Neural progenitor cell (in vitro differentiated cells): ENCODE results near the gene SCUBE2. TPM values are rescaled to one million over a fixed set of nuclear protein-coding genes. Genes with fewer than 3 reads are reported as not detected.

Experiments
- DNase-seq: peaks from one replicate; pipeline ENCODE4 v3.0.0-alpha.2; 2016; ENCODE audit warnings: low spot score
- H2AFZ ChIP-seq: fragments of 200-600 bp; sonication (generic); replicated peaks from 2 replicates; pipeline ENCODE4 v1.6.1; 2016; ENCODE audit warnings: antibody characterized with exemption
- H3F3A ChIP-seq: fragments of 200-600 bp; sonication (generic); 2 replicates; pipeline ENCODE4 v1.6.1; 2016; ENCODE audit warnings: antibody characterized with exemption, low read depth
- H3K27ac ChIP-seq: fragments of 200-600 bp; sonication (generic); 2 replicates; pipeline ENCODE4 v1.5.1; 2016; ENCODE audit warnings: mild to moderate bottlenecking
- H3K27me3 ChIP-seq: fragments of 200-600 bp; sonication (generic); 2 replicates; pipeline ENCODE4 v1.6.1; 2016; ENCODE audit warnings: mild to moderate bottlenecking, moderate library complexity
- H3K36me3 ChIP-seq: fragments of 200-600 bp; sonication (generic); 2 replicates; pipeline ENCODE4 v1.5.1; 2016
- H3K4me1 ChIP-seq: fragments of 200-600 bp; sonication (generic); 2 replicates; pipeline ENCODE4 v1.6.1; 2016; ENCODE audit warnings: mixed run types
- H3K4me2 ChIP-seq: fragments of 200-600 bp; sonication (generic); 2 replicates; pipeline ENCODE4 v1.6.1; 2016
- H3K4me3 ChIP-seq: fragments of 200-600 bp; sonication (generic); 2 replicates; pipeline ENCODE4 v1.5.1; 2016
- H3K79me2 ChIP-seq: fragments of 200-600 bp; sonication (generic); 2 replicates; pipeline ENCODE4 v1.6.1; 2016; ENCODE audit warnings: low read depth
- H3K9ac ChIP-seq: fragments of 200-600 bp; sonication (generic); 2 replicates; pipeline ENCODE4 v1.6.1; 2016
- H3K9me3 ChIP-seq: fragments of 200-600 bp; sonication (generic); 2 replicates; pipeline ENCODE4 v1.5.1; 2016; ENCODE audit warnings: low read depth
- H4K20me1 ChIP-seq: fragments of 200-600 bp; sonication (generic); 2 replicates; pipeline ENCODE4 v1.6.1; 2016; ENCODE audit warnings: low read depth
- H3K27ac Mint-ChIP-seq: 3 replicates; pipeline ENCODE4 v1.8.0; 2021; ENCODE audit warnings: mixed read lengths
- H3K27me3 Mint-ChIP-seq: 2 replicates; pipeline ENCODE4 v1.8.0; 2022; ENCODE audit warnings: low read depth, mild to moderate bottlenecking, inconsistent platforms, moderate library complexity, mixed read lengths; ENCODE audit not compliant: insufficient read depth
- H3K36me3 Mint-ChIP-seq: 3 replicates; pipeline ENCODE4 v1.8.0; 2021; ENCODE audit warnings: mixed read lengths
- H3K4me1 Mint-ChIP-seq: 3 replicates; pipeline ENCODE4 v1.8.0; 2021; ENCODE audit warnings: mixed read lengths
- H3K4me3 Mint-ChIP-seq: 3 replicates; pipeline ENCODE4 v1.8.0; 2021; ENCODE audit warnings: mild to moderate bottlenecking, moderate library complexity, mixed read lengths
- H3K9me3 Mint-ChIP-seq: 3 replicates; pipeline ENCODE4 v1.8.0; 2020; ENCODE audit warnings: mixed read lengths
- CTCF ChIP-seq: fragments of 200-600 bp; sonication (generic); IDR thresholded peaks from 2 replicates; pipeline ENCODE4 v1.5.1; 2017; ENCODE audit warnings: antibody characterized with exemption, mild to moderate bottlenecking
- EZH2 ChIP-seq: fragments of 200-600 bp; sonication (generic); IDR thresholded peaks from 2 replicates; pipeline ENCODE4 v1.6.1; 2017; ENCODE audit warnings: antibody characterized with exemption, mild to moderate bottlenecking, moderate library complexity
- EZH2phosphoT487 ChIP-seq: fragments of 200-600 bp; sonication (generic); IDR thresholded peaks from 2 replicates; pipeline ENCODE4 v1.6.1; 2017; ENCODE audit warnings: antibody characterized with exemption
- total RNA-seq: library from RNA; depleted of rRNA; stranded (reverse); fragments of >200 nt; gene quantifications from 2 replicates; pipeline ENCODE4 v1.2.3, GENCODE V29; 2015; ENCODE audit warnings: low replicate concordance

The SCUBE2 gene
- total RNA-seq, 1 donor from 2014 or later, result 42.1 TPM

GRCh38 chr11:9136741-9137140, 45.3 kb upstream of the SCUBE2 start:
- H3K9ac ChIP-seq, result no peak overlapping the region
- H3K4me1 ChIP-seq, result peaks cover 10% of the 10 kb centered on the region
- no peaks in the 10 kb centered on the region for H3K27me3 ChIP-seq
- no peak overlapping the region for H2AFZ ChIP-seq
- peaks cover 31% of the 10 kb centered on the region for H3F3A ChIP-seq
- H3K36me3 ChIP-seq, result no peaks in the 10 kb centered on the region
- H4K20me1 ChIP-seq, result no peaks in the 10 kb centered on the region
- no peaks in the 10 kb centered on the region for H3K79me2 ChIP-seq
- H3K4me1 Mint-ChIP-seq, result peaks cover 12% of the 10 kb centered on the region
- H3K4me3 ChIP-seq, result no peak overlapping the region
- no peak overlapping the region for H3K4me3 Mint-ChIP-seq
- H3K27me3 Mint-ChIP-seq, result peaks cover 7% of the 10 kb centered on the region
- H3K4me2 ChIP-seq, result no peak overlapping the region
- H3K36me3 Mint-ChIP-seq, result peaks cover 31% of the 10 kb centered on the region
- no peaks in the 10 kb centered on the region for H3K9me3 Mint-ChIP-seq
- H3K9me3 ChIP-seq, result no peaks in the 10 kb centered on the region
- no peak overlapping the region for H3K27ac Mint-ChIP-seq
- no peak for DNase-seq
- no peak overlapping the region for H3K27ac ChIP-seq
- TF ChIP-seq EZH2 (no peak), CTCF (no peak), EZH2phosphoT487 (no peak)

DNA sequence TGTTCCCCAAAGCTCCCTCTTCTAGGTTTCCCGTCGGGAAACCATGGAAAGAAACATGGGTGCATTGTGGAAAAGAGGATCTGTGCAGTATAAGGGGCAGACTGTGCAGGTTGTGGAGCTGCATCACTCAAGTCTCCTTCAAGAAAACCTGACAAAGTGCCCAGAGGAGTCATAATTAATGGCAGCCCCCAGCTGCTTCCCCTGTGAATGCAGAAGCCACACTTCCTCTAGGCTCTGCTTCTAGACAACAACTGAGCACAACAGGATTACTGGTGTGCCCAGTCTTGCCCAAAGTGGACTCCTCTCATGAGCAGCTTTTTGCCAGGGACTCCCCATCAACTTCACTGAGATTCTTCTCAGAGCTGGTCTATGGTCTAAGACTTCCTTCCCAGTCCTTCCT, 42.6 kb upstream of the SCUBE2 start:
- H3K27ac Mint-ChIP-seq, result no peak overlapping the region

GRCh38 chr11:9132203-9132878, 40.9 kb upstream of the SCUBE2 start:
- peak overlapping the region; percentile 31 for H3K27ac Mint-ChIP-seq
- Histone ChIP-seq H3K79me2 (no peaks in the 10 kb centered on the region), H3K9me3 (no peaks in the 10 kb centered on the region), H4K20me1 (no peaks in the 10 kb centered on the region), H2AFZ (no peak overlapping the region), H3K27me3 (no peaks in the 10 kb centered on the region), H3K4me2 (no peak overlapping the region), H3K9ac (no peak overlapping the region), H3K4me1 (peaks cover under 1% of the 10 kb centered on the region), H3K27ac (no peak overlapping the region), H3K36me3 (peaks cover 9% of the 10 kb centered on the region), H3K4me3 (no peak overlapping the region), H3F3A (peaks cover 8% of the 10 kb centered on the region)
- TF ChIP-seq EZH2phosphoT487 (no peak), EZH2 (no peak), CTCF (no peak)
- DNase-seq, result no peak
- no peak overlapping the region for H3K4me3 Mint-ChIP-seq
- H3K27me3 Mint-ChIP-seq, result peaks cover 5% of the 10 kb centered on the region
- no peaks in the 10 kb centered on the region for H3K9me3 Mint-ChIP-seq
- peaks cover 26% of the 10 kb centered on the region for H3K36me3 Mint-ChIP-seq
- peaks cover 1% of the 10 kb centered on the region for H3K4me1 Mint-ChIP-seq

More for the DNA sequence above, 42.6 kb upstream of the SCUBE2 start:
- Histone ChIP-seq H3K27me3 (no peaks in the 10 kb centered on the region), H3K4me1 (peaks cover 10% of the 10 kb centered on the region), H3K36me3 (peaks cover 4% of the 10 kb centered on the region), H4K20me1 (no peaks in the 10 kb centered on the region), H3K9me3 (no peaks in the 10 kb centered on the region), H2AFZ (no peak overlapping the region), H3K9ac (no peak overlapping the region), H3K27ac (no peak overlapping the region), H3K4me3 (no peak overlapping the region), H3F3A (peaks cover 24% of the 10 kb centered on the region), H3K79me2 (no peaks in the 10 kb centered on the region), H3K4me2 (no peak overlapping the region)
- no peak for TF ChIP-seq EZH2phosphoT487
- no peak for TF ChIP-seq EZH2
- no peak for TF ChIP-seq CTCF
- Mint-ChIP-seq H3K4me1 (peaks cover 9% of the 10 kb centered on the region), H3K4me3 (no peak overlapping the region), H3K9me3 (no peaks in the 10 kb centered on the region), H3K36me3 (peaks cover 29% of the 10 kb centered on the region), H3K27me3 (peaks cover 8% of the 10 kb centered on the region)
- DNase-seq, result no peak
